Measurements from ENCODE around the gene ALCAM.

DNA sequence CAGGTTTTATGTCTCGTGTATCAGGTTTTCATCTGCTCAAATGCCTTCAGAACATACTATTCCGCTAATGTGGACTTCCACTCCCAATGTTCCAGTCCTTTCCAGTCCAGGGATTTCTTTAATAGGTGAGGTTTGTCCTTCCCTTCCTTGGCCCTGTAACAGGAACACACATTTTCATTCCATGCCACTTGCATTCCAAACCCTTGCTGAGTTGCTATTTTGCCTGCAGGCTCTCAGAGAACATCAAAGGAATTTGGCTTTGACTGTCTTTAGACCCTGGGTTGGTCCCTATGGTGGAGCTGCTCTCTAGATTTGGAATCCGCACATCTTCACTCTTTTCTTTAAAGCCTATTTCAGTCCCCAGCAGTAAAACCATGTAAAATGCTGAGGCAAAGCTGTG, 12.3 kb upstream of the ALCAM start:
- TF ChIP-seq, protein P1, sequence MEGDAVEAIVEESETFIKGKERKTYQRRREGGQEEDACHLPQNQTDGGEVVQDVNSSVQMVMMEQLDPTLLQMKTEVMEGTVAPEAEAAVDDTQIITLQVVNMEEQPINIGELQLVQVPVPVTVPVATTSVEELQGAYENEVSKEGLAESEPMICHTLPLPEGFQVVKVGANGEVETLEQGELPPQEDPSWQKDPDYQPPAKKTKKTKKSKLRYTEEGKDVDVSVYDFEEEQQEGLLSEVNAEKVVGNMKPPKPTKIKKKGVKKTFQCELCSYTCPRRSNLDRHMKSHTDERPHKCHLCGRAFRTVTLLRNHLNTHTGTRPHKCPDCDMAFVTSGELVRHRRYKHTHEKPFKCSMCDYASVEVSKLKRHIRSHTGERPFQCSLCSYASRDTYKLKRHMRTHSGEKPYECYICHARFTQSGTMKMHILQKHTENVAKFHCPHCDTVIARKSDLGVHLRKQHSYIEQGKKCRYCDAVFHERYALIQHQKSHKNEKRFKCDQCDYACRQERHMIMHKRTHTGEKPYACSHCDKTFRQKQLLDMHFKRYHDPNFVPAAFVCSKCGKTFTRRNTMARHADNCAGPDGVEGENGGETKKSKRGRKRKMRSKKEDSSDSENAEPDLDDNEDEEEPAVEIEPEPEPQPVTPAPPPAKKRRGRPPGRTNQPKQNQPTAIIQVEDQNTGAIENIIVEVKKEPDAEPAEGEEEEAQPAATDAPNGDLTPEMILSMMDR (IDR thresholded peaks at IDR 0.05), result no peak
- TF ChIP-seq ZFX (IDR thresholded peaks at IDR 0.05; ENCODE audit: borderline replicate concordance), result no peak
